ENCODE data around the gene UACA.

Gene UACA

DNA sequence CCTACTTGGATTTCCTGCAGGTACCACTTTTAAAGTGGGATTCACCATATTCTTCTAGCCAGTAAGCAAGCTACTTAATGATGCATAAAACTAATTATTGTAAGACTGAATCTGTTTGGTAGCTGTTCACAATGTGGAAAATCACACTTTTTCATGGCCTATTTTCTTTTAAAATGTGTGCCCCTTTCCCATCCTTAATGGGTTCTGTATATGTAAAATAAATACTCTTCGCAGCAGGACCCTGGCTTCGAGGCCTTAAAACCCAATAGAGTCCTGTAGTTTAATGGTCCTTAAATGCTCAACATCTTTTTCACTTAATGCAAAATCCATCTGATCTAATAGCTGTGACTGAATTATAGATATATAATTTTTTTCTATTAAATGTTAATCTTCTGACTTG lies 111.0 kb downstream of the UACA start:
- no peak for DNase-seq

DNA sequence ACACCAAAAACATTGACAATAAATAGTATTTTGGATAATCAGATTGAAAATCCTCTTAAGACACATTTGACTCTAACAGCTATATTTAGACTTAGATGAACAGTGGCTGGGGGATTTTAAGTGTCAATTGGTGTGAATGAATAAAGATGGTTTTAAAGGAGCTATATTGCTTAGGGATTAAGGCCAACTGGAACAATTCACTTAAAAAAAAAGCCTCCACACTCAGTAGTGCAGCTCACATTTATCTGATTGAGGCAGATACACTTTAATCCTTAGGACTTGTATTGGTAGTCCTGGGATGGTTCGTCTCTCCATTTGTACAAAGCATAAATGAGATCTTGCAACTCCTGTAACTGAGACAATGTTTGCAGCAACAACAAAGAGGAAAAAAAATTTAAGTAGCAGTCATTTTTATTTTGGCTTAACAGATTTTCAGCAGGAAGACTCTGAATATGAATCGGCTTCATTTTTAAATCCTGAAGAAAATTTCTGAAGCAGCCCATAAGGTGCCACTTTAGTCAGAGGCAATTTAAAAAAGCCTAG lies 112.0 kb downstream of the UACA start:
- no peak for DNase-seq

GRCh38 chr15:70650567-70651302 lies 112.6 kb downstream of the UACA start:
- no peak for DNase-seq

DNA sequence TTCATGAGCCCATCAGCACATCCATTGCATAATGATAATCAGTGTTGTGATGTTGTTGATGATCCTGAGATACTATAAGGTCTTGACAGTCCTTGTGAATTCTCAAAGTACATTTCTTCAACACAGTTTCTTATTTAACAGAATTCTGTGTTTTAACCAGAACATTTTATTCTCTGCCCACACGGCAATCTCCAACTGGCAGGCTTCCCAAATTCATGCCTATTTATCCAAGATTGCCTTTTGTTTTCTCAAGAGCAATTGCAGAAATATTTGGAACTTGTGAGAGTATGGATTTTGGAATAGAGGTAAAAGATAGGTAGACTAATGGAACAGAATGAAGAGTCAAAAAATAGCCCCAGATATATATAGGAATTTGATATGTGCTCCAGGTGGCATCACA lies 116.0 kb downstream of the UACA start:
- no peak for DNase-seq

- DNase-seq = no peak
Observed at GRCh38 chr15:70646169-70646568, 117.2 kb downstream of the UACA start.

DNA sequence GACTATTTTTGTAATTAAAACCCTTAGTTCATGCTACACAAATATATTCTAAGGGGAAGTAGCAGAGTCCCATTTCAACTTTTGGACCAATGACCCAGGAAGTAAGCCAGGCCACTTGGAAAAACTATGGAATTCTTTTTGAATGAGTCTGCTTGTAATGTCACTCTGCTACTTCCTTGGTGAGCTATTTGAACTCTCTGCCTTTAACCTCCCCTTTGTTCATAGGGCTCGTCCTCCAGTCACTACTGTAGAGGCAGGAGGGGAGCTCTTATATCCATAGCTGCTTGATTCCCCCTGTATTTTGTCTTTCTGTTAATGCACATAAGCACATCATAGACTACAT lies 119.6 kb downstream of the UACA start:
- no peak for DNase-seq

- no peak for DNase-seq
Observed at GRCh38 chr15:70643106-70643782, 120.1 kb downstream of the UACA start.

DNA sequence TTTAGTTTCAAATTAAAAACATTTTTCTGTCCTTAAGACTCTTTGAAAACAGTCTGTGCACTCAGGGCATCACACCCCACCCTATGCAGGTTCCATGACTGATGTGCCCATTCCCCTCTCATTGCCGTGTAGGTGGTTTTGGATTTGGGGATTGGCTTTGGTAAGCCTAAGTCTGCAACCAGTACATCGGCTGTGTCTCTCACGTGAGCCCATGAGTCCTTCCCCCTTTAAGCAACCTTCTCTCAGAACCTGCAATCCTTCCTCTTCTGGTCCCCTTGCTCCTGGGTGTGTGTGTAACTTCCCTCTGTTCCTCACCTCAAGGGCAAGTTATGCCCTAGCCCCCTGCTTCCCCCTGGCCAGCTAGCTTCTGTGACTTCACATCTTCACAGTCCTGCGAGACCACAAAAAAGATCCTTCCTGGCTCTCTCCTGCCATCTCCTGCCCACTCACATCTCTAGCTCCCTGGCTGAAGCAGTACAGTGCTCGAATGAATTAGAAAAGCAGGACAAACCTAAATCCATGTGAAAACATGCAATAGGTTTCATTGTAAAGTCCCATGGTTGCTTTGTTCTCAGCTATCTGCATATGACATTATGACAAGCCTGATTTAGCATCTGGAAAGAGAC lies 126.7 kb downstream of the UACA start:
- DNase-seq = no peak

DNA sequence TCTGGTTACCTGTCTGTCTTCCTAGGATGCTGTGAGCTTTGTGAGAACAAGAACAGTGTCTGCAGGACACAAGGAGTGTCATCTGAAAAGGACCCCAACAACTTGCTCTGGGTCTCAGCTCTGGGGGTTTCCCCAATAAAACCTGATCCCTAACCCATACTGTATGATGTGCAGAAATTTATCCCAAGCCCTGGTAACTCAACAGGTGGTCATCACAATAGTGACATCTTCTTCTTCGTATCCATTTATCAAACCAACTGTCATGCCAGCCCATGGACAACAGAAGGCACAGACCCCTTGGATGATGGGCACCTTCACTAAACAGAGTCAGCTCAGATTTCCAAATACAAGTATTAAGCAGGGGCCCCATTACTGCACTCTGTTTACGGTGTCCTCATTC lies 127.5 kb downstream of the UACA start:
- DNase-seq = no peak

DNA sequence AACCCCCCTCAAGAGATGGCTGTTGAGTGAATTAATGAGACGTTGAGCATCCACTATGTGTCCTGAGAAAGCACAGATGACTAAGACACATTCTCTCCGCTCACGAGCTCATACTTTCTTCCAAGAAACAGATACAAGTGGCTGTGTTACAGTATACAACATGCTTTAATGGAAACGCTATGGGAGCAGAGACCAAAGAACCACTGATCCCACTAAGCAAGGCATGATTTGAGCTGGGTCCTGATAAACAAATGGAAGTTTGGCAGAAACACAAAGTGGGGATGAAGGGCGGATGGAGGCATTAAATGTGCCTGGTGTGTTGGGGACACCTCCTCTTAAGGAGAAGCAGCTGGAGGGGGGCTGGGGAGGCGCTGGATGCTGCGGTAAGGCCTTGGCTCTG lies 129.4 kb downstream of the UACA start:
- DNase-seq = no peak

GRCh38 chr15:70633103-70633831 lies 130.1 kb downstream of the UACA start:
- no peak for DNase-seq

DNA sequence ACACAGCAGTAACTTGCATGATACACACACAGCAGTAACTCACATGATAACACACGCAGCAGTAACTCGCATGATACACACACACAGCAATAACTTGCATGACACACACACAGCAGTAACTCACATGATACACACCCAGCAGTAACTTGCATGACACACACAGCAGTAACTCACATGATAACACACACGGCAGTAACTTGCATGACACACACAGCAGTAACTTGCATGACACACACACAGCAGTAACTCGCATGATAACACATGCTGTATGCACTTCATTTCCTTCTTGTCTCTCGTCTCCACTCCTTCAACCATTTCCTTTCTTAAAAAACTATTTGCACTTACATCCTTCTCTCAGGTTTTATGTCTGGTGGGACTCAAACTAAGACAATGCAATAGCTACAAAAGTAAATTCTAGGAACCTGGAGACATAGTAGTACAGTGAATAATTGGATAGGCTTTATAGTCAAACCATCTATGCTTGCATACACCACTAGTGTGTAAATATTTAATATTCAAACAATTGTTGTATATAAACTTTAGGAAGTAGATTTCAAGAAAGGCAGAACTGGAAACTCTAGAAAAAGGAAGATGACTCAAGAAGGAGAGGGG lies 130.8 kb downstream of the UACA start:
- DNase-seq = no peak

GRCh38 chr15:70632079-70632478 lies 131.3 kb downstream of the UACA start:
- DNase-seq = no peak

GRCh38 chr15:70629735-70630273 lies 133.6 kb downstream of the UACA start:
- DNase-seq = no peak

DNA sequence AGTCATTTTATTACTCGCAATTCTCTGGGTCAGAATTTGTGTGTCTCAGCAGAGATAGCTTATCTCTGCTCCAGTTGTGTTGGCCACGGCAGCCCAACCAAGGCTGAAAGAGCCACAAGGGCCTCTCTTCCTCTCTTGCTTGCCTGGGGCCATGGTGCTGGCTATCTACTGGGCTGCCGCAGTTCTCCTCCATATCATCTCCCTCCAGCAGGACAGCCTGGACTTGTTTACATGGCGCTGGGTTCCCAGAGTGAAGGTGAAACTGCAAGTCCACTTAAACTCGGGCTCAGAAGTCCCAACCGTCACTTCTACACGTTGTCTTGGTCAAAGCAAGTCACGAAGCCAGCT lies 134.8 kb downstream of the UACA start:
- DNase-seq = no peak

- DNase-seq = no peak
Observed at GRCh38 chr15:70627734-70628548, 135.4 kb downstream of the UACA start.

DNA sequence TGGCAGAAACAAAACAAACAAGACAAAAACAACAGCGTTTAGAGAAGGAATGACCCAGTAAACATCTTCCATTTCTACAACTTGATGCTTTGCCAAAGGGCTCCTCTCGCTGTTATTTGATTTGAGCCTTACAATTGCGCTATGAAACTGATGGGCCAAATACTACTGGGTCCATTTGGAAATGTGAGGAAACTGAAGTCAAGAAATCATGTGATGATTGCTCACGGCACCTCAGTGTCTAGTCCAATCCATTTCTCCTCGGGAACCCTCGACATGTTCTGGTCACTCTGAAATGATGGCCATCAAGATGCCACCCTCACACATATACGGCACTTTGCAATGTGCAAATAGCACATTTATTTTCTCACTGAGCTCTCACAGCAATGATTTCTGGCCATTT lies 136.0 kb downstream of the UACA start:
- DNase-seq = no peak

GRCh38 chr15:70625438-70625837 lies 137.9 kb downstream of the UACA start:
- DNase-seq = no peak

GRCh38 chr15:70625011-70625410 lies 138.3 kb downstream of the UACA start:
- no peak for DNase-seq

DNA sequence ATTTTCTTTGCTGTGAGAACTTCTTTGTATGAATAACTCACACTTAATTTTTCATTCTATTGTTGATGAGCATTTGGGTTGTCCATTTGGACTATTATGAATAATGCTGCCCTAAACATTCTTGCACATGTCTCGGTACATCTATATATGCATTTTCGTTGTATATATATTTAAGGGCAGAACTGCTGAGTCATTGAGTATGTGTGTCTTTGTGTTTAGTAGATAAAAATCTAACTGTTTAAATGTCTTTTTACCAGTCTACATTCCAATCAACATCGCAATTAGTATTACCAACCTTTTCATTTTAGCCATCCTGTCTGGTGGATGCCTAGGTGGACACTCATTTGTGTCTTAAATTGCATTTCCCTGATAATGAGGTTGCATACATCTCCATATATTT lies 144.4 kb downstream of the UACA start:
- DNase-seq = no peak

- DNase-seq = no peak
Observed at GRCh38 chr15:70617911-70618287, 145.5 kb downstream of the UACA start.

Measured in stimulated activated naive CD4-positive, alpha-beta T cell treated with Interleukin-2 at 50 U/mL for 16 hours (primary cell).